Cardiac fibroblast (primary cell): Measurements from ENCODE around the gene EPB41.
A peak's percentile ranks its signal among the peaks of the same experiment; 100 is the strongest.
"Not testable (repeated sequence)": the region's sequence is repeated elsewhere in the genome, so short reads cannot be mapped to it uniquely, and the experiment has no call there.

Source experiments
- DNase-seq, 2 donors: peaks; one replicate each; pipeline versions ENCODE4 v3.0.0 to v3.0.0-alpha.2; 2010; ENCODE audit warnings: low read depth in 2 of 2
- H3K4me3 ChIP-seq, 2 donors: replicated peaks in 1 of 2; 1 replicate in 1 of 2; 2 replicates in 1 of 2; pipeline ENCODE4 v1.5.1; 2011; ENCODE audit warnings: low read depth in 2 of 2, low read length in 2 of 2, mild to moderate bottlenecking in 2 of 2, moderate library complexity in 1 of 2
- TF ChIP-seq, protein P1 (sequence below): IDR thresholded peaks from one replicate; pipeline ENCODE4 v1.5.1; 2011; ENCODE audit warnings: low read depth, mild to moderate bottlenecking, low read length, inconsistent platforms

EPB41 gene

GRCh38 chr1:29125237-29125641 is 210.9 kb downstream of the EPB41 start:
- DNase-seq, result no peak
- peak overlapping the region; percentile 62 to 73 for H3K4me3 ChIP-seq

DNA sequence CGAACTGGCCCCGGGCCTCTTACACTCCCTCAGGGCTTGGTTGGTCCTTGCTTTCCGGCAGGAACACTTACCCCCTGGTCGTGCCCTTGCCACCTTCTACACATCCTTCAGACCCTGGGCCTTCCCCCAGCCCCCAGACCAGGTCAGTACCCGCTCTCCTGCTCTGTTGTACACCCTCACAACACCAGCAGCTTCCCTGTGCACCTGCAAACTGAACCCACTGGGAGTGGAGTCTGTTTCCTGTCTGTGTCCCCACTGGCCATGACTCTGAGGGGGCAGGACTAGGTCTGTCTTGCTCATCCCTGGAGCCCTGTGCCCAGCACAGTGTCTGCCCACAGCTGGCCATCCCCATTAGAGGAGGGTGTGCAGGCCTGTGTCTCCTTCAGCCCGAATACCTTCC is 211.4 kb downstream of the EPB41 start:
- TF ChIP-seq, protein P1, sequence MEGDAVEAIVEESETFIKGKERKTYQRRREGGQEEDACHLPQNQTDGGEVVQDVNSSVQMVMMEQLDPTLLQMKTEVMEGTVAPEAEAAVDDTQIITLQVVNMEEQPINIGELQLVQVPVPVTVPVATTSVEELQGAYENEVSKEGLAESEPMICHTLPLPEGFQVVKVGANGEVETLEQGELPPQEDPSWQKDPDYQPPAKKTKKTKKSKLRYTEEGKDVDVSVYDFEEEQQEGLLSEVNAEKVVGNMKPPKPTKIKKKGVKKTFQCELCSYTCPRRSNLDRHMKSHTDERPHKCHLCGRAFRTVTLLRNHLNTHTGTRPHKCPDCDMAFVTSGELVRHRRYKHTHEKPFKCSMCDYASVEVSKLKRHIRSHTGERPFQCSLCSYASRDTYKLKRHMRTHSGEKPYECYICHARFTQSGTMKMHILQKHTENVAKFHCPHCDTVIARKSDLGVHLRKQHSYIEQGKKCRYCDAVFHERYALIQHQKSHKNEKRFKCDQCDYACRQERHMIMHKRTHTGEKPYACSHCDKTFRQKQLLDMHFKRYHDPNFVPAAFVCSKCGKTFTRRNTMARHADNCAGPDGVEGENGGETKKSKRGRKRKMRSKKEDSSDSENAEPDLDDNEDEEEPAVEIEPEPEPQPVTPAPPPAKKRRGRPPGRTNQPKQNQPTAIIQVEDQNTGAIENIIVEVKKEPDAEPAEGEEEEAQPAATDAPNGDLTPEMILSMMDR, result no peak

More at GRCh38 chr1:29125237-29125641, 210.9 kb downstream of the EPB41 start:
- TF ChIP-seq, protein P1, result no peak

GRCh38 chr1:29126198-29126597 is 211.8 kb downstream of the EPB41 start:
- no peak for DNase-seq
- TF ChIP-seq, protein P1, result no peak
- no peak overlapping the region for H3K4me3 ChIP-seq

More for the DNA sequence above, 211.4 kb downstream of the EPB41 start:
- H3K4me3 ChIP-seq, result no peak overlapping the region
- no peak for DNase-seq

DNA sequence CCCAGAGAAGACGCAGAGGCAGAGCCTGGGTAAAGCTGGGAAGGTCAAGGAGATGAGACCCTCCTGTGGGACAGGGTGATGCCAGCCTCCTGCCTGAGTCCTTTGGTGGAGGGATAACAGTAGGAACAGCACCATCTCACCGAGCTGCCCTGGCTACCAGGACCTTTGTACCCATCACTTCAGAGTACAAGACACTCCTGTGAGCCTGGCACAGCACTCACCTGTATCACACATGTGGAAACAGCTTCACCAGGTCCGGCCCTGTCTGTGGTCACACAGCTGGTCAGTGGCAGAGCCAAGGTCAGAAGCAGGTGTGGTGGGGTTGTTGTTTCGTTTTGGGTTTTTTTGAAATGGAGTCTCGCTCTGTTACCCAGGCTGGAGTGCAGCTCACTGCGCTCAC is 214.4 kb downstream of the EPB41 start:
- TF ChIP-seq, protein P1, result no peak
- no peak overlapping the region for H3K4me3 ChIP-seq
- no peak for DNase-seq

DNA sequence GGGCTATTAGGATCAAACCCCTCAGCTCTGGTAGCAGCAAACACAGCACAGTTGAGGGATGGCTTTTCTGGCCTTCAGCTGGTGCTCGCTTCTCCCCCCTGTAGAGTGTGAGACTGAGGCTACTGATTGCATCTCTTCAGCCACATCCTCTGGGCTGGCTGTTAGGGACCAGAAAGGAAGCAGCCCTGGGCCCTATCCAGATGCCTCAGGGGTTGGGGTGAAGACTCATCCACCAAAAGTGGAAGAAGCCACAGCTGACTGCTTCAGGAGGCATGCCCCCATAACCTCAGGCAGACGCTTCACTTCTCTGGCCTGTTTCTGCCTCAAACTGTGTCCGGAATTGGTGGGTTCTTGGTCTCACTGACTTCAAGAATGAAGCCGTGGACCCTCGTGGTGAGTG is 215.5 kb downstream of the EPB41 start:
- no peak for DNase-seq
- no peak overlapping the region for H3K4me3 ChIP-seq
- TF ChIP-seq, protein P1, result no peak

DNA sequence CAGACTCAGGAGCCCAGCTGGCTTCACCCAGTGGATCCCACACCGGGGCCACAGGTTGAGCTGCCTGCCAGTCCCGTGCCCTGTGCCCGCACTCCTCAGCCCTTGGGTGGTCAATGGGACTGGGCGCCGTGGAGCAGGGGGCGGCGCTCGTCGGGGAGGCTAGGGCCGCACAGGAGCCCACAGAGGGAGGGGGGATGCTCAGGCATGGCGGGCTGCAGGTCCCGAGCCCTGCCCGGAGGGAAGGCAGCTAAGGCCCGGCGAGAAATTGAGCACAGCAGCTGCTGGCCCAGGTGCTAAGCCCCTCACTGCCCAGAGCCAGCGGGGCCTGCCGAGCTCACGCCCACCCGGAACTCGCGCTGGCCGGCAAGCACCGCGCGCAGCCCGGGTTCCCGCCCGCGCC is 216.7 kb downstream of the EPB41 start:
- not testable (repeated sequence) for DNase-seq, H3K4me3 ChIP-seq

DNA sequence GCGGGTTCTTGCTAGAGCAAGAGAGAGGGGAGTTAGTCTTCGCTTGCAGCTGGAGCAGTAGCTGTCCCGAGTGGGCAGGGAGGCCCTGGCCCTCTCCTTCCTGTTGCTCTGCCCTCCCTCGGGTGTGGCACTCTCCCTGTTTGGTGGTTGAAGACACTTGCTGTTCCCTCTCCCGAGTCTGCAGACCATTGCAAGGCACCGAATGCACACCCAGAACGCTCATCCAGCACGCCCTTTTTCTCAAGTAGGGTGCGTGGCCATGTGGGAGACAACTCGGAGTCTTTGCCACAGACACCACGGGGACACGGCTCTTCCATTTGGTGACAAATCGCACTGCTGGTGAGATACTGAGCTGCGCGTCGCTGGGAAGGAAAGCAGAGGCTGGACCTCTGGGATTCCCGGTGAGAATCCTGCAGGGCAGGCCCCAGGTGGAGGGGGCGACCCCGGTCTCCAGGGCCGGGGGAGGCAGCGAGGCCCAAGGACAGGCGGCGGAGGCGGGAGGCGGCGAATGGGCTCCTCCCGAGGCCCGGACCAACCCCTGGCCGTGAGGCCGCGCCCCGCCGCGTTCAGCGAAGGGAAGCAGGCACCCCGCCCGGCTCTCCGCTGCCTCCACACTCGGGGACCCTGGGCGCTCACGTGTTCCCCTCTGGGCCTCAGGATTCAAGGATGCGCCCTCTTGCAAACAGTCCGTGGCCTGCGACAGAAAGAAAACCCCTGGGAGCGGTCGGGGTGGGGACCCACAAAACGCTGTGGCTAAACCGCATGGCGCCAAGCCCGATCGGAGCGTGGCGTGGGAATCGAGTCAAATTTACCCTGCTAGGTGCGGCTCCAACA is 219.7 kb downstream of the EPB41 start:
- no peak overlapping the region for H3K4me3 ChIP-seq
- no peak for DNase-seq
- TF ChIP-seq, protein P1, result no peak
